ENCODE results near the gene SLIT3.

The SLIT3 gene

DNA sequence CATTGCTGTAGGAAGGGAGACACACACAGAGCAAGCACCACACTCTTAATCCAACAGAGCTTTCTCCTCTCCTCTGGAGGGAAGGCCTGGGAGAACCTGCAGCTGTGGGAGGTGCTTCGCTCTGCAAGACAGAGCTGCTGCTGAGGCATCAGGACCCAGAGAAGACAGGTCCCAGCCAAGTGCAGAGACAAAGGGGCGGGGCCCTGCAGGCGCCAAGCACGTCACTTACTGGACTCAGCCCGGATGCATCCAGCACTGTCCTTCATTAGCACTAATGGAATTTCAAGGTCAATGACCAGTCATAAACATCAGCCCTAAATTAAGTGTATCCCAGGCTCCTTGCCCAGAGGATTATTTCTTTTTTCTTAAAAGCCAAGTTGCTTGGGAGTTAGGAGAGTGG lies 384.7 kb downstream of the SLIT3 start:
- DNase-seq = no peak

DNA sequence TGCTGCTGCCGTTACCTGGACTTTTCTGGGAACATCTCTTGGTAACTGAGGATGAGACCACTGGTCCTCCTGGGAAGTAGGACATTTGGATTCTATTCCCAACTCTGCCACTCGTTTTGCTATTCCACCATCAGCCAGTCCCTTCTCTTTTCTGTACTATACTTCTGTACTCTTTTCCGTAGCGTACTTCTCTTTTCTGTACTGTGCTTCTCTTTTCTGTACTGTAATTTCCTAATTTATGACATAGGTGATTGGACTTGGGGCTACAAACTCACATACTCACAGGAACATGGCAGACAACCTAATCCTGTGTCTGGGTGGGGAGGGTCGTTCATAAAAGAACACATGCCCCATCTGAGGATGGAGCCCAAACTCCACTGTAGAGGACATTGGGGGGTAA lies 386.4 kb downstream of the SLIT3 start:
- DNase-seq = no peak

DNA sequence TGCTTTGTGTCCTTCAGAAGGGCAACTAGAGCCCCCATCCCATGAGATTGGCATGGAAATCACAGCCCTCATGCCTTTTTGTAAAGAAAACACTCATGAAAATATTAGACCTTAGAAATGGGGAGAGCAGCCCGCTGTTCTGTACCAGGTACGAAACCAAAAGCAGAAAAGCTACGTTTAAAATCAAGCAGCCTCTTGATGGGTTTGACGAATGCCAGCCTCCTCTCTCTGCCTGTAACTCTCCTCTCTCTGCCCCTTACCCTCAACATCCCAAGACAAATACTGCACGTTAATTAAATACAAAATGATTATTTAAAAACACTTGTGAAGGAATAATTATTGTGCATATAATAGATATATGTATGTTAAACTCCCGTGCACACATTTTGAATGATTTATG lies 390.1 kb downstream of the SLIT3 start:
- DNase-seq = no peak

DNA sequence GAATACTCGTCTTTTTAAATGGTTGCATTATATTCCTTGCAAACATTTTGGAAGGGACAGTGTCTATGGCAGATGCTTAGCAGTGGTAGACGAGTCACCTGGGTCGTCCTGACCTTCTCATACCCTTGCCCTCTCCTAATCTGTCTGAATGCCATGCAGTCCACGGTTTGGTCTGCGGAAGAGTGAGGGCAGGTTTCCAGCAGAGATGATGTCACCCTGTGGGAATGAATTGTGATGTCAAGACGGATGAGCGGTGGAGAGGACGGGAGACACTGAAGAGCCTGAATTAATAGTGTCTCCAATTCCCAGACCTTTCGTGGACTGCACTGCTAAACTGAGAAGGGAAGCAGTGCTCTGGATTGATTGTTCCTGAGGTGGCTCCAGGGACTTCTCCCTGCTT lies 392.7 kb downstream of the SLIT3 start:
- no peak for DNase-seq

DNA sequence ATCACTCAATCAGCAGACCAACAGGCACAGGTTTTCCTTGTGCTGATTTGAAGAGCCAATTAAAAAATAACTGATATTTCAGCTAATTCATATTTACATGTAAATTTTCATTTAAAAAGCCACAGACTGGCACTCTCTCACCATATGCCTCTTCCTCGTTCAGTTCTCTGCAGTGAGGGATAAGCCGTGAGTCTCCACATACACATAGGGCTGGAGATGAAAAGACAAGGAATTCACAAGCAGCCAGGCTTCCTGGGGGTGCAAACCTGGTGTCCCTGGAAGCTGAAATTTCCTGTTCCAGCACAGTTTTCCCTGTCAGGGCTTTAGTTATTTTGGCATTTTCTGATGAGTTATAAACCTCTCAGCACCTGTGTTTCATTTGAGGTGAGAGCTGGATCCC lies 397.9 kb downstream of the SLIT3 start:
- DNase-seq = no peak

DNA sequence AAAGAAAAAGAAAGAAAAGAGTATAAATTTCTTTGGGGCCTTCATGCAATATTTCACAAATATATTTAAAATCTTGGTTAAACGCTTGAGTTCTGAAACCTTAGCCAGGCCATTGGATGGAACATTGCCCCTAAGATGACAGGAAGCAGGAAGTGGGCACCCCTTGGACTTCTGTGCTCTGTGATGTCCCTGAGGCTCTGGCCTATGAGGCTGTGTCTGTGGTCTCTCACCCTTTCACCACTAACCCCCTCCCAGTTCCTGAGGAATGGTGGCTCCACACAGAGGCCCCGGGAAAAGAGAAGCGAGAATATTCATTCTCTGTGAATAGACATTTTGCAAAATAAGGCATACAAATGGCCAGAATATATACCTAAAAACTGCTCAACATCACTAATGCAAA lies 401.3 kb downstream of the SLIT3 start:
- DNase-seq = no peak

DNA sequence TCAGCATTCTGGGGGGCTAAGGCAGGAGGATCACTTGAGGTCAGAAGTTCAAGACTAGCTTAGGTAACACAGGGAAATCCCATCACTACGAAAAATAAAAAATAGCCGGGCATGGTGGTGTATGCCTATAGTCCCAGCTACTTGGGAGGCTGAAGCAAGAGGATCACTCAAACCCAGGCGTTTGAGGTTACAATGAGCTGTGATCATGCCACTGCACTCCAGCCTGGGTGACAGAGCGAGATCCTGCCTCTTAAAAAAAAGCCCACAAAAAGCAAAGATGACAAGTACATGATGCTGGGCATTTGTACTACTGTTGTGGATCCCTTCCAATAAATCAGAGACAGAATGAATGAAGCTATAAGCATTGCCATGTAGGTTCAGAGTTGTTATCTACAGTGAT lies 401.7 kb downstream of the SLIT3 start:
- no peak for DNase-seq

DNA sequence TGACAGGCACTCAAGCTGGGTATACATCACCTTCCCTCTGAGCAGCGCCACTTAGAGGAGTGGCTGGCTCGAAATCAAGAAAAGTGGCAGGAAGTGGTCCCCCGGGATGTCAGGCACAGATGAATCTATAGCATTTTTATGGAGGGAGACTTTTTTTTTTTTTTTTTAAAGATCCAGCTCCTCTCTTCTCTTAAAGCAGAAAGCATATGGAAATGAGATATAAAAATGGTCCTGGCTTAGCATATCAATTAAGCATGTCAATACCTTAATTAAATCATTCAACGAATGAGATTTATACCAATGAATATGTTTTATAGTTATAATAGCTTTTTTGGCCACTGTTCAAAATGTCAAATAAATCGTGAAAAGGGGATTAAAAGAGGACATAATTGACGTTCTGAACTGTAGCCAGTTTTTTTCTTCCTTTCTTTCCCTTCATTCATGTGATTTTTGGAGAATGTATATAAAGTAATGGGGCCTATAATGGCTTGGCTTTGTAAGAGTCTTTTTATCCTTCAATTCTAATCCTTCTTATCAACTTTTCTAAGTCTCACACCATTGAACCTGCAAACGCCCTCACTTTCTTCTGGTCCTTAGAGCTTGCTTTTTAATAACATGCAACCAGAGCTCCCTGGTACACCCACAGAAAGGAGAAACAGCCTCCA lies 402.6 kb downstream of the SLIT3 start:
- DNase-seq = no peak

DNA sequence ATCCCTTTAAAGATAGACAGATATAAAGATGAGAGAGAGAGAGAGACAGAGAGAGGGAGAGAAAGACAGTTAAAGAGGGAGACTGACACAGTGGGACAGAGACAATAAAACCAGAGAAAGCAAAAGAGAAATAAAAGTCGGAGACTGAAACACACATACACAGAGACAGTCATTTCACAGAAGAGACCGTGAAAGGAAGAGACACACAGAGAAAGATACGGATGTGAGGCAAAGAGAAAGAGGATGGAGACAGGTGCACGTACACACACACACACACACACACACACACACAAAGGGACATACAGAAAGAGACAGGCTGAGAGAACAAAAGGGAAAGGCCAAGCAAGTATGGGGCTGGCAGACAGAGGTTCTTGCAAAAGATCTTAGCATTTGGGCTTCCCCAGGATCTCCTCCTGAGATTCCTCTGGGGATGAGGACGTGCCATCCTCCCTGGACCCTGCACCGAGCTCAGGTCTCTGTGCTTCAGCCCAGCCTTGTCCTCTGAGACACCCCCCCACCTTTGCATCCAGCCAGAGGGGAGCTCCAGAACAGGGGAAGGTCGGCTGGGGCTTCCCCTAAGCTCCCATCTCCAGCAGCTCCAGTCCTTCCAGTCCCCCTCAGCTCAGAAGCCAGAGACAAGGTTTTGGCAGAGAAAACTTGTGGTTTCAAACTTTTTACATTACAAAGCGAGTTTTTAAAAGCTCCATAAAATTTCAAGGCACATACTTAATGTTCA lies 403.4 kb downstream of the SLIT3 start:
- DNase-seq = no peak

DNA sequence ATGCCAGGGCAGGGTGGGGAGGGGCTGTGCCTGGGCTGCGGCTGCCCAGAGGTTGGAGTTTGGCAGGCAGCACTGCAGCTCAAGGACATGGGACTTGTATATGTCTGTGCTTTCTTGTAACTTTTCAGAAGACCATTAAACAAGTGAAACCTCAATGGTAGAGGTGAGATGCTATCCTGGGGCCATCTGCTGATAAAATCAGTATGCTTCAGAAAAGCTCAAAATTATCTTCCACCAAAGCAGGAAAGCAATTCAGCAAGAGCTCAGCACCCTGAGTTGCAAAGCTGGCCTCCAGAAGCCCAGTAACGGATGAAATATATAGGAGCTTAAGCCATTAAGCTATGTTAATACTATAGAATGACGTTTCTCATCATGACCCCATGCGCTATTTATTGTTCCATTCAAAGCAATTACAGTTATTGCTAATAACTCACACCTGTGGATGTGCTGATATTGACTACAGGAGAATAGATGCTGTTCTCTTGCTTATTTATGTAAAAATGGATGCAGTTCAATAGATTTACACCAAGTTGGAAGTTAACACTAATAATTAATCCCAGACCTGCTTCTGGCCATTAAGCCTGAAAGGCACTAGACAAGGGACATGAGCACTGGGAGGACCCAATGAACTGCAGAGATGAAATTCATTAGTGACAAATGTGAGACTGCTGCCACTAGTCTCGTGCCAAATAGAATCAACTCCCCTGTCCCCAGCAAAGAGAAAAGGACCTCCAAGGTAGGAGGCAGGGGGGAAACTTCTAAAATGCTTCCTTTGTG lies 405.5 kb downstream of the SLIT3 start:
- no peak for DNase-seq

DNA sequence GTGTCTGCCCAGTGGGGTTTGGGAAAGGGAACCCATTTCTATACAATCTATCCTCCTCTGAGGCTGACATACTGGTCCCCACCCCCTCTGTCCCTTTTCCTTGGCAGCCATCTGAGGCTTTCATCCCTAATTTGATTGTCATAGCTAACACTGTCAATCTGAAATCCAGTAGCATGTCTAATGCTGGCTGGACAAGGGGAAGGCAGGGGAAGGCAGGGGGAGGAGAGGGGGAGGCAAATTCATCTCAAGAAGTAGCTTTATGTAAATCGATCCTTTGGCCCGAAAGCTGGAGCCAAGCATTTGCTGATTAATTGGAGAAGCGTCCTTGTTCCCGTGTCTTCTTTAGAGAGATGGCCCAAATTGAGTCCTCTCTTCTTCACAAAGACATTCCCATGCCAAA lies 407.7 kb downstream of the SLIT3 start:
- DNase-seq = no peak

DNA sequence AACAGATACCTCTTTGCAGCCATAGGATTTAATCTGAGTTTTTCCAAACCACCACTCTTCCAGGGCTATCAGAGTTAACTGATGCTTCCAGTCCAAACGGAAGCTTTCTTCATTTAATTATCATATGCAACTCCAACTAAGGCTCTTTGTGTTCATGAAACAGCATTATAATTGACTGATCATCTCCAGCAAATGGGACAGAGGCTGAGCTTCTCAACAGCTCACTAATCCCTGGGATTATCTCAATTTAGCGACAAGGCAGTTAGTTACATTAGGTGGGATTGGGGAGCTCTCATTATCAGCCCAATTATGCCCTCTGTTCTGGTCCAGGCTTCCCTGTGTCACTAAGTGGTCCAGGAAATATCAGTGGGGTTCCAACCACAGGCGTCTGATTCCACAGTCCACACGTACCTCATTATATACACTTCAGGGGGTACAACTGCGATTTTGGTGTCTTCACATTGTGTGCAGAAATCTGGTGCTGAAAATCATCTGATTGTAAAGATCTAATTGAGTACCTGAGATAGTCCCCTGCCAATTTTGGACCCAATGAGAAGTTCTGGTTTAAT lies 408.2 kb downstream of the SLIT3 start:
- no peak for DNase-seq

DNA sequence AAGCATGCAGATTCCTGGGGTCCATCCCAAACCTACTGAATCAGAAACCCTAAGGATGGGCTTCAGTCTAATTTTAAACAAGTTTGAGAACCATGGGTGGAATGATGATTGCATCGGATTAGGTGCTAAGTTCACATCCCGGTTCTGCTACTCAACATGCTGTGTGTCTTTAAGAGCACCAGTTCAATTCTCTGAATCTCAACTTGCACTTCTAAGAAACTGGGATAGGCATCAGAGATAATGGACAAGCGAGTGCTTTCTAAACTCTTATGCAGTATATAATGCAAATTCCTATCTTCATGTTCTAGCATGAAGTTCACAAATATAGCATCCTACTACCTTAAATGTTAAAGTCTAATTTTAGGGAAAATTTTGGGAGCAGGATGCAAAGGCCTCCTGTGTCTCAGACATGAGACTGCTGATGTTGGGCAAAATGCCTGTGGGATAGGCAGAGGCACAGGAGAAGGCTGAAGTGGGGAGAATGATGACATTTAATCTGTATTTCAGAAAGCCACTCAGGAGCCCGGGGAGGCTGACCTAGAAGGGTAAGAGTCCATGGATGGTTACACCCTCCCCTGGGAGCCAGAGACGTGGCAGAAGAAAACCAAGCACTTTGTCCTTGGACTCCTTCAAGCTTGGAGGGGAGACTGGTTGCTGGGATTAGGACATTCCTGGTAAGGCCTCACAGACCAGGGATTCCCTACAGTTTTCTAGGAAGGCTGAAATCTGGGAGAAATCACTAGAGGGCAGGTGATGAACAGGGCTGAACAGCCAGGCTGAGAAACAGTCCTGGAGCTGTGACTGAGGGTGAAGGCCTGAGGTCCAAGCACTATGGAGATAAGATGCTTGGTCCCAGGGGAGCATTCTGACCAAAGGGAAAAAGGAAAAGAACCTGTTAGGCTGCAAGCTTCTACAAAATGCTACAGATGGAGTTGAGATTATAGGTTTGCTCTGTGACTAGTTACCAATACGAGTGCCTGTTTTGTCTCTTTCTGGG lies 409.8 kb downstream of the SLIT3 start:
- no peak for DNase-seq

DNA sequence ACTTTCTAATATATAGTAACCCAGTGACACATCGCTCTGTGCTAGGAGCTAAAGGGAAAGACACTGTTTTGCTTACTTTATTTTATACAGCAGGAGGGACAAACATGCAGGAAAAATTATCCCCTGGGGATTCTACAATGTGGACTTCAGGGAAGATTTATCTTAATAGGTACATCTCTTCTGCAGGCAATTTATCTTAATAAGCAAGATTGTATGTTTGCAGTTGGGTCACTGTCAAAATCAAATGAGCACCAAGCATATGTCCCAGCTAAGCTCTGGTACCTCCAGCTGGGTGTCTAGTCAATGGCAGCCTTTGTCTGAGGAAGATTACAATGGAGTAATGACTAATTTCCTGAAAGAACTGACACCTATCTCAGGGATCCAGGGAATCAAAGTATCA lies 411.9 kb downstream of the SLIT3 start:
- no peak for DNase-seq

DNA sequence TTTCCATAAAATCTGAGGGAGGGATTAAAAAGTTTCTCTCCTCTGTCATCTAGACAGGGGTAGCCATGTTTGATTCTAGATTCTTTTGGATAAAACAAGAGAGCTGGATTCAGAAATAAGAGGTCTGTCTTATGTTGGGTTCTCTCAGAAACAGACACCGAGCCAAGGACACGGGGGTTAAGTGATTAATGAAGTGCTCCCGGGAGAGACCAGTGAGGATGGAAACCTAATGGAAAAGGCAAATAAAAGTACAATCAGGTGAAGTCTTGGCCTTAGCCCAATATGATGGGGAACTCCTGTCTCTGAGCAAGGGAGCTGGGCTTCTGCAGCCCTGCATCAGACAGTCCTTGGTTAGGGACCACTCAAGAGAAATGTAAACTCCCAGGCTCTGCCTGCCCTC lies 413.0 kb downstream of the SLIT3 start:
- no peak for DNase-seq

DNA sequence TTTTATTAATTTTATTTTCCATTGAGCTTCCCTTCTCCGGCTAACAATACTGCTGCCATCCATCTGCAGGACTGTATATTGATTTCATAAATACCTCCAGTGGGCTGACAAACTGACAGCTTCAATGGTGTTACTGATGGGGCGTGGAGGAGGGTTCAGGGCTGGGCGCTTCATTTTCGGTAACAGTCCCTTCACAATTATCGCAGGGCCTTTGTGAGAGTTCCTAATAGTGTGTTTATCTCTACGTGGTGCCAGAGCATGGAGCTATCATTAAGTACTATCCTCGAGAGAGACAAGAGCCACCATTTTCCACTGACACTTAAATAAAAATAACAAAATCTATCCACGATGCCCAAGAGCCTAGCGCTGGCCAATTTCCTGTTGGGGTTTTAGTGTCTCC lies 414.8 kb downstream of the SLIT3 start:
- no peak for DNase-seq

DNA sequence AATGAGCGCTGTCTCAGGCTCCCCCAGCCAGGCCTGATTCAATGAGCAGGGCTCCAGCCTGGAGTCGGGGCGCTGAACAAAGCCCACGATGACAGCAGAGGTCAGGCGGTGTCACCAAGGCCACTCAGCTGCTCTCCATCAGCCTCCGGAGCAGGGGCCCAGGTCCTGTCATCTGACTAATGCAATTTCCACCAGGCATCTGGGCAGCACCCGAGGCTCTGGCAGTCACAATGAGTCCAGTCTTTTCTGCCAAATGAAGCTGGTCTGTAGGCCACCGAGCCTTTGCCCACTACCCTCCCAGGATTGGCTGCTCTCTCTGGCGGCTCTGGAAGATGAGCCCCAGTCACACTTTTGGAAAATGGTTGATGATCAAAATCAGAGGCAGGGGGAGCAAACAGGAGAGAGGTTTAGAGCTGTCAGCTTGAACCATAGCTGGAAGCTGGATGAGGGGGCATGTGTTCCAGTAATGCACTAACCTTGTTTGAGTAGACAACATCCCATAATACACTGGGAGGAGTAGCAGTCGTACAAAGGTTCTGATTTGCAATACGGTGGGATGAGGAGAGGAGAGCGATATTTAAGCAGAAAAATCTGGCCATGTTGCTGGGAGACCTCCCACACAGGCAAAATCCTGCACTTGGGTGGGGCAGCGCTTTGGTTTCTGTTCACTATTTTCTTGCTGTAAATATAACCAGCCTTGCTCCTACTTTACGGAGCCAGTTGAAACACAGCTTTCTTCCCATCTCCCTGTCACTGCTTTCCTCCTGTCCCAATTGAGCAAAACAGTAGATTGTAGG lies 415.4 kb downstream of the SLIT3 start:
- no peak for DNase-seq

DNA sequence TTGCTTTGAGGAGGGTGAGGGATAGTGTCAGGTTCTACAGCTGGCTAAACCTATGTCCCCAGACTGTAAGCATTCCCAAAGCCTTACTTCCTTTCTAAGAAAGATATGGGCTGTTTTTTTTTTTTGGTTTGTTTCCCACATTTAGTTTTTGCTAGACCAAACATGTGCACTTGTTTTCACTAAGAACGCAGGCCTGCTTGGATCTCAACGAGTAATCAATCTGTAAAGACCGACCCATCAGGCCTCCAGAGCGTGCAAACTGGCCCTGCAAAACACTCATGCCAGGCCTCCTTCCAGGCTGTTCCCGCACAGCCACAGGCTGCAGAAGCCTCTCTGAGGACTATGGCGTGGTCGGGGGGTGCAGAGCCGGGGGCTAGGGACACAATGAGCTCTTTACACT lies 416.9 kb downstream of the SLIT3 start:
- no peak for DNase-seq

DNA sequence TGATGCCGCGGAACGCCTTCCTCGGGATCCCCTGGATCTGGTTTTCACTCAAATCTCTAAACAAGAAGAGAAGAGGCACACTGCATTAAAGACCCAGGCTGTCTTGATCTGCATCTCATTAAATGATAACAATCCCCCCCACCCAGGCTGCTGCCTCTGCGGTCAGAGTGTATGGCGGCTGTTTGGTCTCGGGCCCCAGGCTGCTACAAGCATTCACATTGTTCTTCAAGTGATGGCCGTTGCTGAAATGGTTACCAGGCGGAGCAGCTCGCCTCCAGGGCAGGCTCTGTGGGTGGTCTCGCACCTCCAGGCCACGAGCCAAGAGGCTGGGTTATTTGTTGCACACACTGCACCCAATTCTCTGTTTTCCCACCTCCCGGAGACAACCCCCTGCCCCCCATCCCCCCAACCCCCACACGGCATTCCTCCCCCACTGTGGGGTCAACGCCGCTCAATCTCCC lies 417.6 kb downstream of the SLIT3 start:
- DNase-seq = no peak

DNA sequence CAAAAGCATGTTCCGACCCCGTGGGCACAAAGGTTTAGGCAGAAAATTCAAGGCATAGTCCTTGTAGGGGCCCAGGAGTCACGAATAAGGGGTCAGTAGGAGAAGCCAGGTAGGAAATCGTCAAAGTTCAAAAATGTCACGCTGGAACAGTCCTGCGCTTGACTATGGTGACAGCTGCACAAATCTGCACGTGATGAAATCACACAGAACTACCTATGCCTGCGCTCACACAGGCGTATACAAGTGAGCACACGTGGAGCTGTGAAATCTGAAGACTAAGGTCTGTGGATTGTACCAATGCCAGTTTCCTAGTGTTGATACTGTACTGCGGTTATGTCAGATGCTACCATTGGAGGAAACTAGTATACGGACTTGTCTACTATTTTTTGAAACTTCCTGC lies 418.7 kb downstream of the SLIT3 start:
- DNase-seq = no peak

DNA sequence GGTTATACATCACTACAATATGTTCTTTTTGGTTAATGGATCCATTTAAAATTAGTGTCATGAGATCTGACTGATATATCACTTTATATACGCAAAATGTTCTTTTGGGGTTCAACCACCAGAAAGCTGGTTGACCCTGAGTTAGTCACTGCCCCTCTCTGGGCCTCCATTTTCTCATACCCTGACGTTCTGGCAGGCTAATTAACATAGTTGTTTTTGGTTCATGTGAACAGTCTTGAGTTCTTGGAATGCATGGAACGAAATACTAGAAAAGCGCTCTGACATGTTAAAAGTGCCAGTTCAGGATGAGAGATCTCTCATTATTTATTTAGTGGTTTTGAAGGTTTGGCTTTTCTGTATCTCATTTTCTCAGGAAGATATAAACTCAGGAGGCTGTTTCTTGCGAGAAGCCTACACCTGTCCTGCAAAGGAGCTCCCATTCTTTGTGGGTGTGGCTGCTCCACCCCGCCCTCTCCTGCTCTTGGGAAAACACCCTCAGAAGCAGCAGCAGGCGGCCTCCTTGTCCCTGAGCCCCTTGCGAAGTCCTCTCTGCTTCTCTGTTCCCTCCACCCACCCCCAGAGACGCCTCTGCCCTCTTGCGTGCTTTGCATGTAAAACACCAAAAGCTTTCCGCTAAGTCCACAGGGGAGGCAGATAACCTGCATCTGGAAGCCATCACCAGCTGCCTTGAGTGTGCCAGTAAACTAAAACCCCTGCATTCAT lies 419.4 kb downstream of the SLIT3 start:
- no peak for DNase-seq

Data from activated naive CD4-positive, alpha-beta T cell (primary cell).